Hepatocyte (in vitro differentiated cells): ENCODE data around the gene MYL7. TPM values are rescaled to one million over a fixed set of nuclear protein-coding genes. Genes with fewer than 3 reads are reported as not detected.

ENCODE experiments used
- DNase-seq: peaks from one replicate; pipeline ENCODE4 v3.0.0-alpha.2; 2016; ENCODE audit warnings: low spot score
- H2AFZ ChIP-seq: fragments of 200-600 bp; sonication (generic); 2 replicates; pipeline ENCODE4 v1.6.0; 2016; ENCODE audit warnings: antibody characterized with exemption, mild to moderate bottlenecking
- H3K27ac ChIP-seq: fragments of 200-600 bp; sonication (generic); 2 replicates; pipeline ENCODE4 v1.5.1; 2016; ENCODE audit warnings: mild to moderate bottlenecking
- H3K27me3 ChIP-seq: fragments of 200-600 bp; sonication (generic); 2 replicates; pipeline ENCODE4 v1.6.1; 2016
- H3K36me3 ChIP-seq: fragments of 200-600 bp; sonication (generic); replicated peaks from 2 replicates; pipeline ENCODE4 v1.5.1; 2016; ENCODE audit warnings: low read depth; ENCODE audit not compliant: insufficient read depth
- H3K4me1 ChIP-seq: fragments of 200-600 bp; sonication (generic); 2 replicates; pipeline ENCODE4 v1.5.1; 2016; ENCODE audit warnings: mild to moderate bottlenecking, moderate library complexity; ENCODE audit not compliant: insufficient read depth
- H3K4me2 ChIP-seq: fragments of 200-600 bp; sonication (generic); 2 replicates; pipeline ENCODE4 v1.6.0; 2016
- H3K4me3 ChIP-seq: fragments of 200-600 bp; sonication (generic); 2 replicates; pipeline ENCODE4 v1.5.1; 2016; ENCODE audit warnings: mild to moderate bottlenecking
- H3K79me2 ChIP-seq: fragments of 200-600 bp; sonication (generic); 2 replicates; pipeline ENCODE4 v1.6.0; 2017; ENCODE audit warnings: mild to moderate bottlenecking
- H3K9me2 ChIP-seq: fragments of 200-600 bp; sonication (generic); replicated peaks from 2 replicates; pipeline ENCODE4 v1.6.0; 2017; ENCODE audit warnings: mild to moderate bottlenecking; ENCODE audit not compliant: insufficient read depth
- H3K9me3 ChIP-seq: fragments of 200-600 bp; sonication (generic); 2 replicates; pipeline ENCODE4 v1.5.1; 2016; ENCODE audit warnings: low read depth, mild to moderate bottlenecking
- H4K20me1 ChIP-seq: fragments of 200-600 bp; sonication (generic); 2 replicates; pipeline ENCODE4 v1.6.0; 2016; ENCODE audit warnings: mild to moderate bottlenecking; ENCODE audit not compliant: insufficient read depth, poor library complexity, severe bottlenecking
- CTCF ChIP-seq: fragments of 200-600 bp; sonication (generic); IDR thresholded peaks from 2 replicates; pipeline ENCODE4 v1.5.1; 2016; ENCODE audit warnings: antibody characterized with exemption, mild to moderate bottlenecking; ENCODE audit not compliant: poor library complexity
- EZH2 ChIP-seq: fragments of 200-600 bp; sonication (generic); IDR thresholded peaks from 2 replicates; pipeline ENCODE4 v1.6.1; 2016; ENCODE audit warnings: antibody characterized with exemption, mild to moderate bottlenecking, borderline replicate concordance
- EZH2phosphoT487 ChIP-seq: fragments of 200-600 bp; sonication (generic); IDR thresholded peaks from one replicate; pipeline ENCODE4 v1.6.1; 2018; ENCODE audit warnings: antibody characterized with exemption, mild to moderate bottlenecking, low read depth, moderate library complexity; ENCODE audit not compliant: unreplicated experiment, severe bottlenecking
- WGBS: methylation state at CpG from one replicate; pipeline ENCODE4 v1.1.6; 2016; ENCODE audit warnings: low lambda C conversion rate; ENCODE audit errors: missing lambda C conversion rate; 5-methylcytosine and 5-hydroxymethylcytosine counted together
- polyA plus RNA-seq: library from polyadenylated mRNA; unstranded; fragments of >200 nt; fragmentation: Nextera tagmentation; extraction: Ambion mirVana; gene quantifications from 2 replicates; pipeline ENCODE4 v1.2.1, GENCODE V29; 2016
- total RNA-seq: library from RNA; depleted of rRNA; stranded (reverse); fragments of >200 nt; gene quantifications from 2 replicates; pipeline ENCODE4 v1.2.3, GENCODE V29; 2014

Gene MYL7
- total and polyA plus RNA-seq, 2 experiments from 2014 or later: 5.2 to 8.9 TPM

- H3K27ac ChIP-seq: no peak overlapping the region
- H3K27me3 ChIP-seq: no peaks in the 10 kb centered on the region
- DNase-seq: no peak
- no peak overlapping the region for H3K4me2 ChIP-seq
- H3K36me3 ChIP-seq: no peaks in the 10 kb centered on the region
- no peaks in the 10 kb centered on the region for H3K79me2 ChIP-seq
- WGBS: 61% methylated on average over 2 of the region's 2 CpGs
- no peak overlapping the region for H2AFZ ChIP-seq
- TF ChIP-seq EZH2: no peak
- TF ChIP-seq EZH2phosphoT487: no peak
- TF ChIP-seq CTCF: no peak
- H3K4me3 ChIP-seq: no peak overlapping the region
- no peaks in the 10 kb centered on the region for H3K9me2 ChIP-seq
- no peaks in the 10 kb centered on the region for H4K20me1 ChIP-seq
- peaks cover 8% of the 10 kb centered on the region for H3K4me1 ChIP-seq
- no peaks in the 10 kb centered on the region for H3K9me3 ChIP-seq
Measured at GRCh38 chr7:44183386-44183785, 42.3 kb upstream of the MYL7 start.

GRCh38 chr7:44182827-44183226, 41.7 kb upstream of the MYL7 start:
- WGBS: 74% methylated on average over 5 of the region's 5 CpGs
- no peak overlapping the region for H2AFZ ChIP-seq
- H3K27ac ChIP-seq: no peak overlapping the region
- no peaks in the 10 kb centered on the region for H3K36me3 ChIP-seq
- H3K9me3 ChIP-seq: no peaks in the 10 kb centered on the region
- DNase-seq: no peak
- H3K27me3 ChIP-seq: no peaks in the 10 kb centered on the region
- no peaks in the 10 kb centered on the region for H4K20me1 ChIP-seq
- H3K79me2 ChIP-seq: no peaks in the 10 kb centered on the region
- no peaks in the 10 kb centered on the region for H3K9me2 ChIP-seq
- TF ChIP-seq EZH2phosphoT487 (no peak), CTCF (no peak), EZH2 (no peak)
- peaks cover 8% of the 10 kb centered on the region for H3K4me1 ChIP-seq
- H3K4me3 ChIP-seq: no peak overlapping the region
- no peak overlapping the region for H3K4me2 ChIP-seq

DNA sequence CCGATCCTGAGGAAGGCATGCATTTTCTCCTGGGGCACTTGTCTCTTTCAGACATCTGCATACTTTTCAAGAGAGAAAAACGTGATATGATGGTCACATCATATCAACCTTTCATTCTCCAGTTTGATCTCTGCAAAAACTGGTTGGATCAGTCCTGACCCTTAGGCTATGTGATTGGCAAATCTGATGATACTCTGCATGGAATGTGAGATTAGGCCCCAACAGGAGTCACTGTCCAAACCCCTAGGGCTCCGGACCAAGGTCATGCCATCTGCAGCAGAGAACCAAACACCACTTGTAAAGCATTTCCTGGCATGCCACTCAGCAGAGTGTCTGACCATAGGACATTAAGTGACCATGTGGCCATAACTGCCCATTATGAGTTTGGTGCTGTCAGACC, 39.5 kb upstream of the MYL7 start:
- Histone ChIP-seq H3K9me2 (no peaks in the 10 kb centered on the region), H3K9me3 (no peaks in the 10 kb centered on the region), H3K4me1 (peaks cover 8% of the 10 kb centered on the region), H3K4me3 (no peak overlapping the region), H3K27me3 (no peaks in the 10 kb centered on the region), H3K79me2 (no peaks in the 10 kb centered on the region), H3K4me2 (no peak overlapping the region), H3K36me3 (no peaks in the 10 kb centered on the region), H3K27ac (no peak overlapping the region), H4K20me1 (no peaks in the 10 kb centered on the region), H2AFZ (no peak overlapping the region)
- 66% methylated on average over 3 of the region's 3 CpGs for WGBS
- DNase-seq: no peak
- no peak for TF ChIP-seq EZH2
- no peak for TF ChIP-seq CTCF
- no peak for TF ChIP-seq EZH2phosphoT487

DNA sequence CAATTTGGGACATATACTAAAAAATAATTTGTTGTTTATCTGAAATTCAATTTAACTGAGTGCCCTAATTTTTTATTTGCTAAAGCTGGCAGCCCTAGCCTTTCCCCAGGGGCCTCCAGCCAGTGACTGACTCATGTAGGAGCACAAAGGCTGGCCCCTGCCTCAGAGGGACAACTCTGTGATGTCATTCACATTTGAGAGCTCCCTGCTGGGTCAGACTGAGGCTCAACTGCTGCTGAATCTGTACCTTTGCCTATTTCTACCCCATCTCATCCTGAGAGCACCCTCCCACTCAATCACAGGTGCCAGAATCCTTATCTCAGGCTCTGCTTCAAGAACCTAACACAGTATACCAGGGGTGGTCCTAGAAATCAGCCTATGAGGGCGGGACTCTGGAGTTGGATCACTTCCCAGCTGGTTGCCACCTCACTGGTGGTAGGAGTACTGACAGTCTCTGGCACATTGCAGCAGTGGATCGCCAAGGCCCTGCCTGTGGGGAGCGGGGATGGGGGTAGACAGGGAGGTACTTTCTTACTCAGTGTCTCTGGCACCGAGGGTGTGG, 36.5 kb upstream of the MYL7 start:
- H2AFZ ChIP-seq: no peak overlapping the region
- no peak overlapping the region for H3K4me2 ChIP-seq
- H3K27ac ChIP-seq: no peak overlapping the region

More for the DNA sequence above, 36.5 kb upstream of the MYL7 start:
- no peaks in the 10 kb centered on the region for H3K79me2 ChIP-seq
- WGBS: 91% methylated on average over 4 of the region's 4 CpGs
- DNase-seq: no peak
- H3K9me3 ChIP-seq: no peaks in the 10 kb centered on the region
- no peaks in the 10 kb centered on the region for H3K27me3 ChIP-seq
- TF ChIP-seq EZH2phosphoT487 (no peak), EZH2 (no peak), CTCF (no peak)
- no peaks in the 10 kb centered on the region for H3K9me2 ChIP-seq
- no peaks in the 10 kb centered on the region for H4K20me1 ChIP-seq
- H3K4me3 ChIP-seq: no peak overlapping the region
- H3K36me3 ChIP-seq: no peaks in the 10 kb centered on the region
- H3K4me1 ChIP-seq: no peaks in the 10 kb centered on the region
